GM21723 (cell line): ENCODE results near the gene ANXA4.
"Not testable (repeated sequence)": the region's sequence is repeated elsewhere in the genome, so short reads cannot be mapped to it uniquely, and the experiment has no call there.

ENCODE experiments used
- ATAC-seq: cut with Tn5 transposase; IDR thresholded peaks from one replicate; pipeline ENCODE4 v1.9.1; 2021; ENCODE audit warnings: mild to moderate bottlenecking, moderate library complexity; ENCODE audit not compliant: unreplicated experiment

Gene ANXA4

DNA sequence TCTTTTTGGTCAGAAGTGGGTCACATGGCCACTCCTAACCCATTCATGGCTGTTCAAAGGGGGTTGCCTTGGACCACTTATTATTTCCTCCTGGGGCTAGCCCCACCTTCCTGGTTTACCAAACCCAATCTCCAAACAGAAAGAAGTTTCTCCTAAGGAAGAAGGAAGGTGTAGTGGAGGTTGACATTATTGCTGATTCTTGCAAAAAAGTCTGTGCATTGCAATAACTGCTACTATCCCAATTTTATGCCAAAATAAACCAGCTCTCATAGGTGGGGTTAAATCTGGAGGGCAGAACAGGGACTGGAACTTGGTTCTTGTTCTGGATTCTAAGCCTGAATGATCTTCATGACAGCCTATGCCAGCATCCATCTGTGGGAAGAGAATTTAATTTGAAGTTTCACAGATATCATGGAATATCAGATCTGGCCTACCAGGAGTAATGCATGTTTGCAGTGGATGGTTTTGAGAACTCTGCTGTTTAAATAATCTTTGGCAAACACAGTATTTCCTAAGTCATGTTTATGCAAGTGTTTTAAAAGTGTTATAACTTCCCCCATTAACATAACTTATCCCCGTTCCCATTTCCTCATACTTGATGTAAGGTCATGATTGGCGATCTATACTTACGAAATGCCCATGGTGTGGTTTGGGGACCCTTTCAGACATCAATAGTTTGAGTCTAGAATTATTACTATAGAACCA is 11.9 kb downstream of the ANXA4 start:
- no peak for ATAC-seq

DNA sequence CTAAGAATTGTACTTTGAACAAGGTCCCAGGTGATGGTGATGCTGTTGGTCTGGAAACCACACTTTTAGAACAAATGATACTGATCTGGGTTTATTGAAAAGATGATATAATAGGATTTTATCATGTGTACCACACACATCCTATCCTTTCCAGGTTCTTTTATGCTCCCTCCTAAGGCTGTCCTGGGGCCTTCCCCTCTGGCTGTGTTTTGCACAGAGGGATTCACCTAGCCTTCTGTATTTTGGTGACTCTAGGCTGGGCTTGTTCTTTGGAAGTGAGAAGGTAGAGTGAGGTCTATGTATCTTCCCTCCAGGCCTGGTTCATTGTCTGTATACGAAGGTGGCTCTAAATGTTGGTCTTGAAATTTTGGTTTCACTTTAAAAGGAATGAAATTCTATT is 12.7 kb downstream of the ANXA4 start:
- no peak for ATAC-seq

DNA sequence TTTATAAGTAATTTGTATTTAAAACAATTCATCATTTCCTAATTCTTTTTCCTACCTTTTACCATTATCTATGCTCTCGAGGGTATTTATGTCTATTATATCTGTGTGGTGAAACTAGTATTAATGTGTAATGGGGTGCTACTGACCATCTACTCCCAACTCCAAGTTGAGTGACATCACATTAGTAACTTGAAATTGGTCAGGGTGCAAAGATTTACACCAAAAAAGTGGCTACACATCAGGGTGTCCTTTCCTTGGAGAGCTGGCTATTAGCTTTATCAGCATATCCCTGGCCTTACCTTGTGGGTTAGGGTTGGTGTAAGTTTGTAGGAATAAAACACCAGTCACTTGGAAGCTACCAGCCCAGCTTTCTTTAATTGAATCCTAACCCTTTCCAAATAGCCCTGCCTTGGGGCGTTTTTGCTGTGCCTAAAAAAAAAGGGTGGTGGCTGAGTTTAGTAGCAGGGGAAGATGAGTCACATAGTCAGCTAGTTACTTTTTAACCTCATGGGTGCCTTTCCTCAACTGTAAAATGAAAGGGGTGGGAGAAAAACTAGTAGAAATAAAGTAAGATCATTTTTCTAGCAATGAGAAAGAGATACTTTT is 14.0 kb downstream of the ANXA4 start:
- ATAC-seq: no peak

DNA sequence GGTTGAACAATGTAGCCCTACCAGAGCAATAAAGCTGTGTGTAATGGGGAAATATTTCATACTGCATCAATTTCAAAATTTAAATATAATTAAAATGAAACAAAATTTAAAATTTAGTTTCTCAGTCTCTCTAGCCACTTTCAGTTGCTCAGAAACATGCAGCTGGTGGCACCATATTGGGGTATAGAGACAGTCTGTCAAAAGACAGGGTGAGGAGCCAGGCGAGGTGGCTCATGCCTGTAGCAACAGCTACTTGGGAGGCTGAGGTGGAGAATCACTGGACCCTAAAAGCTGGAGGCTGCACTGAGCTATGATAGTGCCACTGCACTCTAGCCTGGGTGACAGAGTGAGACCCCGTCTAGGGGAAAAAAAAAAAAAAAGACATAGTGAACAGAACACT is 20.1 kb downstream of the ANXA4 start:
- ATAC-seq: no peak

DNA sequence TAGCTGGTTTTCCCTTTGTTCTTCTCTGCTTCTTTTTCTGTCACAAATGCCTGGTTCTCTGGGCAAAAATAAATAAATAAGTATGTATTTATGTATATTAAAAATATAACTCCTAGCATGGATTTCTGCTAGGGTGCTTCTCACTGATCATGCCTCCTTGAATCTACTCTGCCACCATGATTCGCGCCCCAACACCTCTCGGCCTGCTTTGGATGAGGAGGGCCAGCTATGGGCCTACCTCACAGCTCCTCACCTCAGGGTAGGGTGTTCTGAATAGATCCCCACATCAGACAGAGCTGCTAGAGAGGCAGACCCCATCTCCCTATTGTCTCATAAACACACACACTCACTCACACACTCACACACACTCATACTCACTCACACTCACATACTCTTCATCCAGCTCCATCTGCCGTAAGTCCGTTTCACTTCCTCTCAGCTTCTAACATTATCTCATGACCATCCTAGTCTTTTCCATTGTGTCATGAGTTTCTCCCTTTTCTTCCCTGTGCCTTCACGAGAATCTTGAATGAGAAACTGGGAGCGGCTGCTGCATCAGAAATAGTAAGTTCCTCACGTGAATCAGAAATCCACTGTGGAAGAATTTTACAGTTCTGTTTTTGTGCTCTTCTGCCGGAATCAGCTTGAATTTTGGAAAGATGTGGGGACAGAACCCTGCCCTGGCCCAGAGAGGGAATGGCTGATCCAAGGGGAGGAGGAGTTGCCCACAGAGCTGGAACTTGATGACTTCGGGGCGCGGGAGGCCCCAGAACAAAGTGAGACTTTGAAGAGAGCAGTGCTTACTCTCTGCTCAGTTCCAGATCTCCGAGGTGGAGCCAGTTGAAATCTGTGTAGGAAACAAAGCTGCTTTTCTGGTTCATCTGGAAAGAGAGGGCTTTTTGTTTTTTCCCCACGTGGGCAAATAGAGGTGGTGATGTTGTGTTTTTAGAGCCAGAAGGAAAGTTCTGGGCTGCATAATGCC is 20.9 kb downstream of the ANXA4 start:
- ATAC-seq: no peak

DNA sequence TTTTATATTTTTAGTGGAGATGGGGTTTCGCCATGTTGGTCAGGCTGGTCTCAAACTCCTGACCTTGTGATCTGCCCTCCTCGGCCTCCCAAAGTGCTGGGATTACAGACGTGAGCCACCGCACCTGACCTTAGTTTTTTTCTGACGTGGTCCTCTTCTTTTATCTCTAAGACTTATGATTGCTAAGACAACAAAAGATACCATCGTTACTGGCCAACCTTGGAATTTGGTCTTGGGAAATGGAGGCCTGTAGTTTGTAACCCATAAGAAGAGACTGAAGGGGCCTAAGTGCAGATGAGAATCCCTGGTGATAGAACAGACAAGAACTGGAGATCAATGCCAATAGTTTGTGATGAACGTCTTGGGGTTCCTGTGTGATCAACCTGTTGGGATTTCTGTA is 21.9 kb downstream of the ANXA4 start:
- not testable (repeated sequence) for ATAC-seq

DNA sequence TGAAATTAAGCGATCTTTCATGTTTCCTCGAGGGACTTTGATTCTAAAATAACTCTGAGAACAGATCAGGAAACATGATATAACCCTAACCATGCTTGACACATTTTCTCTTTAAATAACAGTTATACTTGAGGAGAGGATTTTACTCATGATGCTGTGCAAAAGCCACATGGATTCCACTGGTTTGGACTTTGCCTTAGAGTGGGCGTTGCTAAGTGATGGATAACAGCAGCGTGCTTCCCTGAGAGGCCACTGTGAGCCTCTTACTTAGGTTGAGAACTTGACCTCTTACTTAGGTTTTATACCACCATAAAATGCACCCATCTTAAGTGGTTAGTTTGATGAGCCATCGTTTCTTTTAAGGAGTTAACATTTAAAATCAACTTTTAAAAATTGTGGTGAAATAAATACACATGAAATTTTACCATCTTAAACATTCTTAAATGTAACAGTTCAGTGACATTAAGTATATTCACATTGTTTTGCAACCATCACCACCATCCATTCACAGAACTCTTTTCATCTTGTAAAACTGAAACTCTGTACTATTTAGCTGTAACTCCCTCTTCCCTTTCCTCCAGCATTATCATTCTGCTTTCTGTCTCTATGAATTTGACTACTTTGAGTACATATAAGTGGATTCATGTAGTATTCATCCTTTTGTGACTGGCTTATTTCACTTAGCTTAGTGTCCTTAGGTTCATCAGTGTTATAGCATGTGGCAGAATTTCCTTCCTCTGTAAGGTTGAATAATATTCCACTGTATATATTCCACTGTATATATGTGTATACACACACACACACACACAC is 22.6 kb downstream of the ANXA4 start:
- peak; percentile 50 for ATAC-seq

DNA sequence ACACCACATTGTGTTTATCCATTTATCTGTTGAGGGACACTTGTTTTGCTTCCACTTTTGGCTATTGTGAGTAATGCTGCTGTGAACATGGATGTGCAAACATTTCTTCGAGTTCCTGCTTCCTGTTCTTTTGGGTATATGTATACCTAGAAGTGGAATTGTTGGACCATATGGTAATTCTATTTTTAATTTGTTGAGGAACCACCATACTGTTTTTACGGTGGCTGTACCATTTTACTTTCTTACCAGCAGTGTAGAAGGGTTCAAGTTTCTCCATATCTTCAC is 23.1 kb downstream of the ANXA4 start:
- ATAC-seq: peak; percentile 20

DNA sequence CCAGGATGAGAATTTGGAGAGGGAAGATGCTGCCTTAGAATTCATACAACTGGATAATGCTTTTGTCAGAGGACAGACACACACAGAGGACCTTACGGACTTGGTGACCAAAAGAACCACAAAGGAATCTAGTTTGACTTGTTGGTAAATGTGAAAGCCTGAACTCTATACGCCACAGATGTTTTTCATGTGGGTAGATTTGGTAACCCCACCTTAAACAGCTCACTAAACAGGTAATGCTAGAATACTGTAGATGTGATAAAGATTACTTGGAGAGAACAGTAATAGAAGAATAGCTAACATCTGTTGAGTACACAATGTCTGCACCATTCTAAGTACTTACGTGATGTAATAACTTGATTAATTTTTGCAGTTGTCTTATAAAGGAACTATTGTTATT is 24.1 kb downstream of the ANXA4 start:
- ATAC-seq: no peak

DNA sequence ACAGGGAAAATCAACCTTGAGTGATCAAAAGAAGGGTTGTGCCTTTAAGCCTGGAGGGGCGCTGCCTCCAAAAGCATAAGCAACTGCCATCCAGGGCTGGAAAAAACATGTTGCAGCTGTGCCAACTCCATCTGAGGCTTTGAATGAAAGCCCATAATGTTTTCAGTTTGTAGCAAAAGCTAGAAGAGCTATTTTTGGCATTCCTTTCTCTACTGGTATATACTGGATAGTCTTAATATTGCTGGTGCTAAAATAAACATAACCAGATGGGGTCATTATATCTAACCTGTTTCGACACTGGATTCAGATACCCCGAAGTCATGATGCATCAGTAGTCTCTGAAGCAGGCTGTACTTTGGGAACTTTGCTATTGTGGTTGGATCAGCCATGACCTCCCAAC is 25.1 kb downstream of the ANXA4 start:
- ATAC-seq: no peak

DNA sequence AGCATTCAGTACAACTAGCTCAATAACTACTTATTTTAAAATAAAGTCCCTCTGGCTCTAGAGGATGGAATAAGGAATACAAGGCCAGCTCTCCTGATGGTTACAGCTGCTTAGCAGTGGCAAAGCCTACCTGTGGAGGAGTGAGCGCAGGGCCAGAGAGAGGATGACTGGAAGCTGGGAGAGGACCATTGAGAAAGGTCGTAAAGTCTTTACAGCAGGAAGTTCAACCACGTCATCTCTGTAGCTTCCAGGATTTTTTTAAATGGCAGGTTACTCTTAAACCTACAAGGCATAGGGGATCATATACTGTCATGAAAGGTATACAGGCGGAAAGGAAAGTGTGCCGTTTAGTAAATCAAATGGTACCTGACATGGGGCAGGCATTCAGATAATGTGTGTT is 26.3 kb downstream of the ANXA4 start:
- no peak for ATAC-seq

DNA sequence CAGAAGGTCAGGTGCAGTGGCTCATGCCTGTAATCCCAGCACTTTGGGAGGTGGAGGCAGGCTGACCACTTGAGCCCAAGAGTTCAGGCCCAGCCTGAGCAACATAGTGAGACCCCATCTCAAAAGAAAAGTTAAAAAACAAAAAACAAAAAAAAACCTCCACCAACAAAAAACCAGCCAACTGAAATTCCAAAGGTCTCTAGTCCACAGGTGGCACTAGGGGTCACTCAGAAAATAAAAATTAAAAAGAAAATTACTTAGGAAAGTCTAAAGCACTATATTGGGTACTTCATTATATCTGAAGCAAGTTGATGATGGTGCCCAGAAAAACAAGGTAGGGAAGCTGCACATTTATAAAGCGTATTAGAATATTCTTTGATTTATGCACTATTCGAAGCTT is 26.9 kb downstream of the ANXA4 start:
- ATAC-seq: no peak

DNA sequence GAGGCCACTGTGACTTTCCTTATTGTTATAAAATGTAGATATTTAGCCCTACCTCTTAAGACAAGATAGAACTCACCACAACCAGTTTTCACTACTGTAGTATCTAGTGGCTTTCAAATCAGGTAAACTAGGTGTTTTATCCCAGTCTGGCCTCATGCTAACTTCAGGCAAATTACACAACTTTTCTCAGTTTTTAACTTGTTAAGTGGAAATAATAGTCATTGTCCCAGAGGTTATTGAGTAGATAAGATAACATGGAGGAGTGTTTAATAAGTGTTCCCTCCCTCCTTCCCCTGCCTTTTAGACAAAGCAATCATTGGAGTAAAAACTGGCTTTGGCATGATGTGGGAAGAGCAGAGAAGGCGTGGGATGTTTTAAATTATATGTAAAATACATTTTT is 27.3 kb downstream of the ANXA4 start:
- no peak for ATAC-seq

DNA sequence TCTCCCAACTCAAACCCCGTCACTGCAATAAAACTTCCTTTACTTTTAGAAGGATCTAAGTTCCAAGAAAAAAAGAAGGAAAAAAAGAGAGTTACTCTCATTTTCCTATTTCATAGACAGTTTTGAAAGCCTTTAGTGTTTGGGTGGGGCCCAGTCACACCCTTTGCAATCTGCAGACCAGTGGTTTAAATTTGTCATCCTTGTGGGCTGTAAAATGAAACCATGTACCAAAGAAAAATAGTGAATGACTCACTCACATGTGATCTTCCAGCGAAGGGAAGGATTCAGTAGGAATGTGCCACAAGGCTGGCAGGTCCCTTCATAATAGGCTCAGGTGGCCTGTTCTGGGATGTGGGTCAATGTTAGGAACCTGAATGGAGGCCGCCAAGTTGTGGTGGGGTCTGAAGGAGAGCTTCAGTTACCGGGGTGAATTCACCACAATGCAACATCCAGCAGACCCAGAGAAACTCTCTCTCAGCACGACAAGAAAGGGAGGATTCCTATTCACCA is 28.3 kb downstream of the ANXA4 start:
- ATAC-seq: no peak

DNA sequence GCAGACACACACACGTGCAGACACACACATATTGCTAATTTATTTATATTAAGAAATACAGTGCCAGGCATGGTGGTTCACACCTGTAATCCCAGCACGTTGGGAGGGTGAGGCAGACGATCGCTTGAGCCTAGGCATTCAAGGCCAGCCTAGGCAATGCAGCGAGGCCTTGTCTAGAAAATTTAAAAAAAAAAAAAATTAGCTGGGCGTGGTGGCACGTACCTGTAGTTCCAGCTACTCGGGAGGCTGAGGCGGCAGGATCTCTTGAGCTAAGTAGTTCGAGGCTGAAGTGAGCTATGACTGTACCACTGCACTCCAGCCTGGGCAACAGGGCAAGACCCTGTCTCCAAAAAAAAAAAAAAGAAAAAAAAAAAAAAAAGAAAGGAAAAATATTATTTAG is 28.8 kb downstream of the ANXA4 start:
- no peak for ATAC-seq

DNA sequence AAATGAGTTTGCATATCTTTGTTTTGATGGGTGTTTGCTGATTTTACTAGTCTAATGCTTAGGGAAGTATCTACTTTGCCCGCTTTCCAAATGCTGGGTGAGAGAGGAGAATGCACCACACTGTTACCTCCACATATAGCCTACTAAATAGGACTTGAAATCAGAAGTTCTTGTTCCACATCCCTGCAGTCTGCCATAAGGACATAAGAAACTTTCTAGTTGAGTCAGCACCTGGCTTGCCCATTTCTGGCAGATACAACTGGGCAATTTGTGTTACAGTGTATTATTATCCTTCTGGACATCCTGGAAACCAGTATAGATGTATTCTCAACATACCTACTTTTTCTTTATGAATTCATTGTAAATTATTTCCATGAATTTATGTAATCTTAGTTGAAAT is 29.5 kb downstream of the ANXA4 start:
- ATAC-seq: no peak

DNA sequence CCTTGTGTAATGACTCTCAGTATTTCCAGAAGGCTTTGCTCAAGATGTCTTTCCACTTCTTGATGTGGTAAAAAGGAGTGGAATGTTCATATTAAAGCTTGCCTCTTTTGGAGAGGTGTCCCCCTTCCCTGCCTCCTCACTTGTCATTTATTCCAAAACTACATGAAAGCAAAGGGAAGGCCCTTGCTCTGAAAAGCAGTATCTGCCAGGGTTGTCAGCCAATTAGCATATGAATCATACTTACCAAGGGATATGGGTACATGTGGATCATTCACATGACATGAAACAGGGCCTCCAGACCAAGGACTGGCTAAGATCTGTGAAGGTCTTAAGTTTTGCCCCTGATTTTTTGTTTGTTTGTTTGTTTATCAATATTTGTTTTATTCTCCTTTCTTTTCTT is 31.3 kb downstream of the ANXA4 start:
- ATAC-seq: no peak

DNA sequence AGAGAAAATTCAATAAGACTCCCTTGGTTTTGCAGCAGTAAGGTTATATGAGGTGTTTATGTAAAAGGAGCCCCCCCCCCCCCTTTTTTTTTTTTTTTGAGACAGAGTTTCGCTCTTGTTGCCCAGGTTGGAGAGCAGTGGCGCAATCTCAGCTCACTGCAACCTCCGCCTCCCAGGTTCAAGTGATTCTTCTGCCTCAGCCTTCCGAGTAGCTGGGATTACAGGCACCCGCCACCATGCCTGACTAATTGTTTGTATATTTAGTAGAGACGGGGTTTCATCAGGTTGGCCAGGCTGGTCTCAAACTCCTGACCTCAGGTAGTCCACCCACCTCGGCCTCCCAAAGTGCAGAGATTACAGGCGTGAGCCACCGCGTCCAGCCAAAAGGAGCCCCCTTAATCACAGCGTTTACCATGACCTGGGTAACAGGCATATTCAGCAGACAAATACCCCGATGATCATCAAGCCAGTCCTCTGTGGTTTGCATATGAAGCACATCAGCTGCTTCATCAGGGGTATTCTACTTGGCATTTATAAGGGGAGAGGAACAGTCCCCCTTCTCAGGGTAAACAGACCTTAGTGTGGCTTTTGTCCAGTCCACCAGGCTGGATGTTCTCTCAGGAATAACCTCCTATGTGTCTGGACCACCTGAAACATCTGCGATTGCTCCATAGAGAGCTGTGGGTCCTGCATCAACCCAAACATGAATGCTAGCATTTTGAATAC is 32.5 kb downstream of the ANXA4 start:
- ATAC-seq: not testable (repeated sequence)

DNA sequence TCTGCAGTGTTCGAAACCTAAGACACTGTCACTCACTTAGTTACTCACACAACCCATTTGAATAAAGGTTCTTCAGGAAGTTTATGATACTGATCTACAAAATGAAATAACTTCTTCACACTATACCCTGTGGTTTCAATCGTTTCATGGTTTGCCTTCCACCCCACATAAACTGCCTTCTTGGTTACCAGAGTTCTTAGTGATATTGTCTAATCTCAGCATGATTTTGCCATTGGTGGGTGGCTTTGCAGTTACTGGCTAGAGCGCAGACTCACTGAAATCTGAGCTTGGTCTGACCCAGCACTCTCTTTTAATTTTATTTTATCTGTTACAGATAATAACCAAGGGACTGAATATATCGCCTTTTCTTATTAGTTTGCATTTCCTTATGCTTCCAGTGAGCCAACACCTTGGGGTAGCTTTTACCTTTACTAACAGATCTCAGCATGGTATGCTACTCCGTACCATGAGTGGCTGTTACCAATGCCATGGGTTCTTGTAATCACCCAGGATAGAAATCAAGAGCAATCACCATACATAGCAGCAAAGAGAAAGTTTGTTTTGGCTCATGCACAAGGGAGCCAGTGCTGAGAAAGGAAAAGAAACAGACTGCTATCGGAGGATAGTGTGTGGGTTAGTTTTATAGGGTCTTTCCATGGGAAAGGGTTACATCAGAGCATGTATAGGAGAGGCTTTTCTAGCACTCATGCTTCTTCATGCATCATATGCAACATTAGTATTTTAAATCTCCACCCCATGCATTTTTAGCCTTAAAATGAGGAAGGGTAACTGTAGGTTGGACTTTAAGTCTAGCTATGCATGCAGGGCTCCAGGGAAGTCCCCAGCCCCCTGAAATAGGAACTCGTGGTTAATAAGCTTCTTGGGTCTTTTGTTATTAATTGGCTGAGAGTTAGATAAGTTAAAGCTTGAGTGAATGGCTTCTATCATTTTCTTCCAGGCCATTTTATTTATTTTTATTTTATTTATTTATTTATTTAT is 33.3 kb downstream of the ANXA4 start:
- no peak for ATAC-seq
